Activated naive CD8-positive, alpha-beta T cell treated with anti-CD3 and anti-CD28 coated beads, Interleukin-2, amount 50 U/mL, for 24 hours (primary cell): ENCODE data around the gene ITPR1.

Source experiments
- ATAC-seq: fragments of 150-1000 bp; cut with Tn5 transposase; one replicate; pipeline ENCODE4 v1.10.0; 2021
- DNase-seq: peaks from one replicate; pipeline ENCODE4 v3.0.0; 2021
- H3K27ac Mint-ChIP-seq: one replicate; pipeline ENCODE4 v1.8.0; 2021; ENCODE audit warnings: mild to moderate bottlenecking, mixed read lengths
- H3K27me3 Mint-ChIP-seq: one replicate; pipeline ENCODE4 v1.8.0; 2021; ENCODE audit warnings: mixed read lengths
- H3K36me3 Mint-ChIP-seq: one replicate; pipeline ENCODE4 v1.8.0; 2021; ENCODE audit warnings: low read depth, mixed read lengths
- H3K4me1 Mint-ChIP-seq: one replicate; pipeline ENCODE4 v1.8.0; 2021; ENCODE audit warnings: mixed read lengths
- H3K4me3 Mint-ChIP-seq: one replicate; pipeline ENCODE4 v1.8.0; 2021; ENCODE audit warnings: mild to moderate bottlenecking, moderate library complexity, mixed read lengths
- H3K9me3 Mint-ChIP-seq: one replicate; pipeline ENCODE4 v1.8.0; 2021; ENCODE audit warnings: mixed read lengths

Gene ITPR1

DNA sequence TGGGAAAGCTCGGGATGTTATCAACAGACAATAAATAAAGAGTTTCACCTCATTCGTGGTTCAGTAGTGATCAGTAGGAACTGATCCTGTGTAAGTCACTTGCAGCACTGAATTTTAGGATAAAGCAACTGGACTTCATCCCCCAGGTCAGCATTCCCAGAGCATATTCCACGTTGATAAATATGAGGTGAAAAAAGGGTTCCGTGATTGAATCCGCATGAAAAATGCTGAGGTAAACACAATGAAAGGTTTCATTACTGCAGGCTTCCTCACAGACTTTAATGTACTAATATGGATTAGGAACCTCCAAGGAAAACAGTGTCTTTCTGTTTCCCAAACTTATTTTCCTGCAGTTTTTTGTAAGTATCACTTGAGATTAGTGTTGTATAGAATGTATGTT is 308.7 kb downstream of the ITPR1 start:
- no peaks in the 10 kb centered on the region for H3K9me3 Mint-ChIP-seq
- no peak overlapping the region for H3K27ac Mint-ChIP-seq
- H3K4me3 Mint-ChIP-seq: no peak overlapping the region
- peaks cover 37% of the 10 kb centered on the region for H3K4me1 Mint-ChIP-seq
- no peaks in the 10 kb centered on the region for H3K27me3 Mint-ChIP-seq
- peaks cover 78% of the 10 kb centered on the region for H3K36me3 Mint-ChIP-seq
- no peak for ATAC-seq
- DNase-seq: no peak

DNA sequence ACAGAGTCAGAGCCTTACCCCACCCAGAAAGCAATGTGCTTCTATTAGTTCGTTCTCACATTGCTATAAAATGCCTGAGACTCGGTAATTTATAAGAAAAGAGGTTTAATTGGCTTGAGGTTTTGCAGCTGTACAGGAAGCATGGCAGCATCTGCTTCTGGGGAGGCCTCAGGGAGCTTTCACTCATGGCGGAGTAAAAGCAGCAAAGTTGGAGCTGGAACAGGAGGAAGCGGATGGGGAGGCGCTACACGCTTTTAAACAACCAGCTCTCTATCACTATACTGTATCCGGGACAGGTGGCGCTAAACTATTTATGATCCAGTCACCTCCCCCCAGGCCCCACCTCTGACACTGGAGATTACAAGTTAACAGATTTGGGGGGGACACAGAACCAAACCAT is 309.8 kb downstream of the ITPR1 start:
- H3K27me3 Mint-ChIP-seq: no peaks in the 10 kb centered on the region
- H3K27ac Mint-ChIP-seq: peak overlapping the region; percentile 36
- no peak for DNase-seq
- H3K9me3 Mint-ChIP-seq: no peaks in the 10 kb centered on the region
- H3K4me1 Mint-ChIP-seq: peaks cover 38% of the 10 kb centered on the region
- no peak for ATAC-seq
- H3K4me3 Mint-ChIP-seq: no peak overlapping the region
- peaks cover 77% of the 10 kb centered on the region for H3K36me3 Mint-ChIP-seq

DNA sequence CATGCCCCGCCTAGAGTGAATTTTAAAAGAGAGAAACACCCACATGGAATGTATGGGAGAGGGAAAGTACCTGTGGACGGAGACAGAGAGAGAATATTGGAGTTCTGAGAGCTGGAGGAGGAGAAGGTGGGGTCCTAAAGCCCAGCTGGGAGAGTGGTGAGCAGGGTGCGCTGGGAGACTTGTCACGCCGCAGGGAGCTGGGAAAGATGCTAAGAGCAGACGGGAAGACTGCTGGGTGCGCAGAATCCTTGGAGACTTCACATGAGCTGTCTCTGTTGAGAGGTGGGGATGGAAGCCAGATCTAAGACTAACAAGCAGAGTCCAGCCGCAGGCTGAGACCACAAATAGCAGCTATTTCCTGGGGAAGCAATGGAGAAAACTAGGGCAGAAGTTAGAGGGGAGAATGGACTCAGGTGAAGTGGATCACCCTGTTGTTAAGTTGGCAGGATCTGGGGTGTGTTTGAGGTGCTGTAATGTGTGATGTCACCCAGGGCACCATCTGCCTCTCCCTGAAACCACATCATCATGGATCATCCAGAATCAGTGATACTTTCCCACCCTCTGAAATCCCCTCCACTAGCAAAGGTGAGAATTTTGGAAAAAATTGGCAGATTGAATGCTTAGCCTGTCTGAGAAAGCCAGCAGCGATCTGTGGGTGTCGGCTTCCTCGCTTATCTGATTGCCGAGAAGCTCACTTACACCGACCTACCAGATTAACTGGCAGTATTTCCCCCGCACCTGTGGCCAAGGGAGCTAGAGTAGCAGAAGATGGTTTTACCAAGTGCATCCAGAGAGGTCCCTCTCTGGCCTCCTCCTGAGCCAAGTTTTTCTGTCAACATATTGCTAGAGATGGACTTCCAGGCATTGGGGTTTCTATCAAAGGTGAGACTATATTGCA is 311.3 kb downstream of the ITPR1 start:
- Mint-ChIP-seq H3K9me3 (no peaks in the 10 kb centered on the region), H3K27me3 (no peaks in the 10 kb centered on the region), H3K36me3 (peaks cover 77% of the 10 kb centered on the region), H3K4me1 (peaks cover 41% of the 10 kb centered on the region), H3K4me3 (no peak overlapping the region), H3K27ac (peak overlapping the region; percentile 56)
- no peak for DNase-seq
- ATAC-seq: no peak

GRCh38 chr3:4805662-4806061 is 312.5 kb downstream of the ITPR1 start:
- Mint-ChIP-seq H3K4me1 (peaks cover 41% of the 10 kb centered on the region), H3K27me3 (no peaks in the 10 kb centered on the region), H3K4me3 (peak overlapping the region; percentile 30), H3K27ac (peak overlapping the region; percentile 56), H3K36me3 (peaks cover 69% of the 10 kb centered on the region), H3K9me3 (no peaks in the 10 kb centered on the region)
- DNase-seq (no peak), ATAC-seq (peak; percentile 76)

- Mint-ChIP-seq H3K27ac (peak overlapping the region; percentile 56), H3K9me3 (no peaks in the 10 kb centered on the region), H3K4me1 (peaks cover 39% of the 10 kb centered on the region), H3K27me3 (no peaks in the 10 kb centered on the region), H3K36me3 (peaks cover 67% of the 10 kb centered on the region), H3K4me3 (no peak overlapping the region)
- no peak for ATAC-seq
- DNase-seq: no peak
These were observed 313.5 kb downstream of the ITPR1 start for GRCh38 chr3:4806535-4807108.

DNA sequence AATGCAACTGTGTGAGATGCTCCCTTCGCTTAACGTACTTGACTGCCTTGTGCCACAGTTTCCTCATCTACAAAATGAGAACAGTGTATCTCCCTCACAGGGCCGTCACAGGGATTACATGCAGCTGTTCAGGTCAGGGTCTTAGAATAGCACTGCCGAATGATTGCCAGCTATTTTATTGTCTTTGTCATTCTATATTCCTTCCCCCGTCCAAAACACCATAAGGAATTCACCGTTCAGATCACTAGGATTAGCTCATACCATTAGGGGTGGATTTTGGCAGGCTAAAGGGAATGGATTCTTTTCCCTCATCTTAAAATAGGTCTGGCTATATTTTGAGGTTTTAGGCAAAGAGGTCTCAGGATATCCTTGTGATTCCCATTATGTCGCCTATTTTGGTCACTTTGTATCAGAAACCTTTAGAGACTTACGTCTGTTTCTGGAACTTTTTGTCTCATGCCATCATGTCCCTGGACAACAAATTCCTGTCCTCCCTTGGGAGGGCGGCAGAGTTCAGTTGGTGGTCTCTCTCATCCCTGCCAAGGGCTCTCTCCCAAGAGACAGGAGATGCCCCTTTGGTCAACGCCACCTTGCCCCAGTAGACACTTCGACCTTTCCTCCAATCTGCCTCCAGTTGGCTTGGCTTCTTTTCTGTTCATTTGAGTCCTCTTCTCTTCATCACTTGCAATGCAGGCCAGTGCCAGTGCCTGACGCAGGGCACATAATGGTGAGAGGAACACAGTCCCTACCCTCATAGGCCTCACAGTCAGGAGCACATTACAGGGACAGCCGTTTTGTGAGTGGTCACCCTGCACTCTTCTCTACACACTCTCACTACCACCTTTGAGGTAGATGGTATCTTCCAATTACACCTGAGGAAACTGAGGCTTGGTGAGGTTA is 314.5 kb downstream of the ITPR1 start:
- H3K27ac Mint-ChIP-seq: no peak overlapping the region
- DNase-seq (no peak), ATAC-seq (no peak)
- H3K36me3 Mint-ChIP-seq: peaks cover 65% of the 10 kb centered on the region
- no peaks in the 10 kb centered on the region for H3K27me3 Mint-ChIP-seq
- no peak overlapping the region for H3K4me3 Mint-ChIP-seq
- peaks cover 37% of the 10 kb centered on the region for H3K4me1 Mint-ChIP-seq
- no peaks in the 10 kb centered on the region for H3K9me3 Mint-ChIP-seq

DNA sequence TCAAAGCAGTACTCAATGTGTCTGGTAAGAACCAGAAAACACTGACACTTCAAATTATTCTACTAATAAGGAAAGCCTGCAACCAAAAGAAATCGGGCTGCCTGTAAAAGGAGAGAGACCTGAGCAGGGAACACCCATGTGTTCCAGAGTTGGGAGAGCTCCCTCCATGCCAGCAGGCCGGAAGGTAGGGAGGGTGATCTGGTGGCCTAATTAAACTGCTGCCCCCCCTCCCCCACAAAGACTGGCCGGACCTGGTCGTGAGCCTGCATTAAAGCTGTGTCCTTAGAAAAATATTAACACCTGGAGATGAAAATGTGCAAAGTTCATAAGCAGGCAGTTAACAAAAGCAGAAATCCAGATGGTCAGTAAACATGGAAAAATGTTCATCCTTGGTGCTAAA is 315.5 kb downstream of the ITPR1 start:
- Mint-ChIP-seq H3K9me3 (no peaks in the 10 kb centered on the region), H3K4me3 (no peak overlapping the region), H3K36me3 (peaks cover 65% of the 10 kb centered on the region), H3K4me1 (peaks cover 32% of the 10 kb centered on the region), H3K27ac (no peak overlapping the region), H3K27me3 (no peaks in the 10 kb centered on the region)
- DNase-seq (no peak), ATAC-seq (no peak)

- DNase-seq (no peak), ATAC-seq (peak; percentile 39)
- H3K27ac Mint-ChIP-seq: no peak overlapping the region
- H3K4me3 Mint-ChIP-seq: no peak overlapping the region
- no peaks in the 10 kb centered on the region for H3K27me3 Mint-ChIP-seq
- H3K9me3 Mint-ChIP-seq: no peaks in the 10 kb centered on the region
- peaks cover 20% of the 10 kb centered on the region for H3K4me1 Mint-ChIP-seq
- H3K36me3 Mint-ChIP-seq: peaks cover 66% of the 10 kb centered on the region
These were observed 316.8 kb downstream of the ITPR1 start for GRCh38 chr3:4809922-4810321.

- DNase-seq: no peak
These were observed 319.4 kb downstream of the ITPR1 start for GRCh38 chr3:4812591-4812990.

GRCh38 chr3:4813909-4814304 is 320.8 kb downstream of the ITPR1 start:
- DNase-seq: no peak
- Mint-ChIP-seq H3K36me3 (peaks cover 72% of the 10 kb centered on the region), H3K27ac (no peak overlapping the region), H3K4me1 (peaks cover 5% of the 10 kb centered on the region), H3K4me3 (no peak overlapping the region), H3K27me3 (no peaks in the 10 kb centered on the region), H3K9me3 (no peaks in the 10 kb centered on the region)
- ATAC-seq: no peak

More at GRCh38 chr3:4812591-4812990, 319.4 kb downstream of the ITPR1 start:
- Mint-ChIP-seq H3K4me3 (no peak overlapping the region), H3K4me1 (peaks cover 6% of the 10 kb centered on the region), H3K27ac (no peak overlapping the region), H3K9me3 (no peaks in the 10 kb centered on the region), H3K27me3 (no peaks in the 10 kb centered on the region), H3K36me3 (peaks cover 71% of the 10 kb centered on the region)
- no peak for ATAC-seq

- Mint-ChIP-seq H3K27me3 (no peaks in the 10 kb centered on the region), H3K27ac (no peak overlapping the region), H3K36me3 (peaks cover 75% of the 10 kb centered on the region), H3K4me1 (peaks cover 9% of the 10 kb centered on the region), H3K9me3 (no peaks in the 10 kb centered on the region), H3K4me3 (no peak overlapping the region)
- ATAC-seq (no peak), DNase-seq (no peak)
These were observed 321.3 kb downstream of the ITPR1 start for GRCh38 chr3:4814305-4814903.

DNA sequence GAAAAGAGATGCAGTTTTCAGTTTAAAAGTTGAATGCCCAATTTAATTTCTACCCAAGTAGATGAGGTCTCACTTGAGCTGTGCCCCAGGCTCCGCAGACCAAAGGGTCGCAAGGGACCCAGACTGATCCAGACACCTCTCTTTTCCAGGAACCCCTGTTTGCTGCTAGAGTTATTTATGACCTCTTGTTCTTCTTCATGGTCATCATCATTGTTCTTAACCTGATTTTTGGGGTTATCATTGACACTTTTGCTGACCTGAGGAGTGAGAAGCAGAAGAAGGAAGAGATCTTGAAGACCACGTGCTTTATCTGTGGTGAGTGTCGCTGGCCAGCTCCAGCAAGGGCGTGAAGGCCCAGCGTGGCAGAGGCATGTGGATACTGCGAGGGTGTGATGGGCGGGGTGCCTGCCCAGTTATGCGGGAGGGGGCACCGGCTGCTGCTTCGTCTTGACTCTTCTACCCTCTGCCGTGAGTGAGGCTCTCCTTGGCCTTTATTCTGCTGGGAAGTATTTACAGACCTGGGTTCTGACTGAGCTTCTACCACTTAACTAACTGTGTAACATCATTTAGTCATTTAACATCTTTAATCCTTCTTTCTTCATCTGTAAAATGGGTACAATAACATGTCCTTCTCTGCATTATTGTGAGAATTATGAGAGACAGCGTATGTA is 321.9 kb downstream of the ITPR1 start:
- Mint-ChIP-seq H3K27ac (no peak overlapping the region), H3K9me3 (no peaks in the 10 kb centered on the region), H3K4me3 (no peak overlapping the region), H3K27me3 (no peaks in the 10 kb centered on the region), H3K36me3 (peaks cover 78% of the 10 kb centered on the region), H3K4me1 (peaks cover 15% of the 10 kb centered on the region)
- ATAC-seq (no peak), DNase-seq (no peak)

- H3K27me3 Mint-ChIP-seq: no peaks in the 10 kb centered on the region
- peaks cover 85% of the 10 kb centered on the region for H3K36me3 Mint-ChIP-seq
- H3K4me1 Mint-ChIP-seq: peaks cover 28% of the 10 kb centered on the region
- H3K4me3 Mint-ChIP-seq: no peak overlapping the region
- H3K27ac Mint-ChIP-seq: peak overlapping the region; percentile 24
- ATAC-seq (no peak), DNase-seq (no peak)
- no peaks in the 10 kb centered on the region for H3K9me3 Mint-ChIP-seq
These were observed 323.2 kb downstream of the ITPR1 start for GRCh38 chr3:4816306-4816705.

DNA sequence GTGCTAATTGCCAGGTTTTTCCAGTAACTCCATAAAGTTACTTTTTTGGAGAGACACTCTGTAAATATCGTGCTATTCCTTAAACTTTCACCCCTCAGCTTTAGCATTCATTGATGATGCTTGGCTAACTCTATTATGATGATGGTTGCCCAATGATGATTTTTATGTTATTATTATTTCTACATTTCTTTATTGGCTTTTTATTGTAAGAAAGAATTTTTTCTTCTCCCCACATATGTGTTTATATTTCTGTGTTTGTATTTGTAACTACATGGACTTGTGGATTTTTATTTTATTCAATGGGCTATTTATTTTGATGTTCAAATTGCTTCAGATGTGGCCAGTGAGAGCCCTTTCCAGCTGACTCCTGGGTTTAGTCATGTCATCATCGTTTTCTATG is 323.6 kb downstream of the ITPR1 start:
- Mint-ChIP-seq H3K4me1 (peaks cover 32% of the 10 kb centered on the region), H3K4me3 (no peak overlapping the region), H3K27me3 (no peaks in the 10 kb centered on the region), H3K27ac (no peak overlapping the region), H3K9me3 (no peaks in the 10 kb centered on the region), H3K36me3 (peaks cover 81% of the 10 kb centered on the region)
- DNase-seq (no peak), ATAC-seq (no peak)
